Left lung (tissue), 10 donors: ENCODE measurements around the gene ANKS1A. TPM values are rescaled to one million over a fixed set of nuclear protein-coding genes. Genes with fewer than 3 reads are reported as not detected.

Source experiments
- ATAC-seq: fragments of 200-7000 bp; cut with Tn5 transposase; one replicate; pipeline ENCODE4 v1.9.1; 2020; ENCODE audit warnings: moderate library complexity
- DNase-seq, 4 donors: peaks; one replicate each; pipeline ENCODE4 v3.0.0-alpha.2; 2013 to 2020
- H3K27ac ChIP-seq, 2 donors: fragments of 200-600 bp; sonication (generic) in 1 of 2; one replicate each; pipeline versions ENCODE4 v1.5.0 to v1.8.0; 2020 to 2021
- H3K27me3 ChIP-seq, 2 donors: fragments of 200-600 bp; sonication (generic) in 1 of 2; one replicate each; pipeline versions ENCODE4 v1.5.0 to v1.8.0; 2020 to 2021
- H3K36me3 ChIP-seq, 2 donors: fragments of 200-600 bp; sonication (generic) in 1 of 2; one replicate each; pipeline versions ENCODE4 v1.5.0 to v1.8.0; 2020 to 2021
- H3K4me1 ChIP-seq, 2 donors: fragments of 200-600 bp; one replicate each; pipeline ENCODE4 v1.8.0; 2021
- H3K4me3 ChIP-seq, 2 donors: fragments of 200-600 bp; sonication (generic) in 1 of 2; one replicate each; pipeline versions ENCODE4 v1.5.0 to v1.8.0; 2020 to 2021; ENCODE audit warnings: mild to moderate bottlenecking in 1 of 2
- H3K9me3 ChIP-seq, 2 donors: fragments of 200-600 bp; sonication (generic) in 1 of 2; one replicate each; pipeline versions ENCODE4 v1.5.0 to v1.8.0; 2020 to 2021
- intact Hi-C, 2 donors: fragments of 100-400 bp; cut with DNase I; formaldehyde crosslinking; loops; one replicate each; pipeline versions ENCODE4 v1.11.2 to v1.14.2; 2022
- polyA plus RNA-seq, 6 donors: library from polyadenylated mRNA; unstranded; fragments of 120-200 nt; gene quantifications; one replicate each; pipeline ENCODE4 v1.2.1, GENCODE V29; 2013; ENCODE audit not compliant: insufficient read length in 6 of 6
- total RNA-seq, 2 donors: library from RNA; stranded (reverse); fragmentation: NEBNext Ultra II Directional; extraction: Animal tissue kit (Norgen Biotek cat#: 25700); gene quantifications; one replicate each; pipeline ENCODE4 v1.2.1, GENCODE V29; 2021
- TF ChIP-seq, protein P1 (sequence below), 2 donors: fragments of 200-600 bp; sonication (generic) in 1 of 2; IDR thresholded peaks; one replicate each; pipeline versions ENCODE4 v1.5.0 to v1.8.0; 2021; ENCODE audit warnings: antibody characterized with exemption in 2 of 2
- donor health status: DM: no; HTN: yes; CAD: no.
- donor health status: DM: no; HTN: no; CAD: no.

Gene ANKS1A
- total and polyA plus RNA-seq, 8 donors = 23.0 to 45.4 (median 26.4) TPM

DNA sequence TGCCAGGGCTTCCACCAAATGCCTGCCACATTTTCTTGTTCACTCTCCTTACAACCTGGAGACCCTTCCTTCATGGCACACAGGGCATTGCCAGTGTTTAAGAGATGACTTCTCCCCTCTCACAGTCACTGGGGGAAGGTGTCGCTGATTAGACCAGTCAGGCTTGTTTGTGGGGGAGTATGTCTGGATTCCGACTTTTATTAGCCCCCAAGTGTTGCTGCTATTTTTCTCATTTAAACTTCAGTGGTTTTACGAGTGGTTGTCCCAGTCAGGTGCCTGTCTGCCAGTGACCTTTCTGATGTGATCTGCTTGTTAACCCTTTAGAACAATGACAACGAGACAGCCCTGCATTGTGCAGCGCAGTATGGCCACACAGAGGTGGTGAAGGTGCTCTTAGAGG is 92.3 kb downstream of the ANKS1A start:
- intact Hi-C loops = loop anchor here (10.0 kb wide), 2 partner anchors 153 to 223 kb away; no protein-coding TSS in a partner anchor
- H3K9me3 ChIP-seq = no peaks in the 10 kb centered on the region
- ATAC-seq (no peak), DNase-seq (no peak)
- no peaks in the 10 kb centered on the region for H3K4me1 ChIP-seq
- no peak overlapping the region for H3K27ac ChIP-seq
- H3K27me3 ChIP-seq = no peaks in the 10 kb centered on the region
- H3K4me3 ChIP-seq = no peak overlapping the region
- peaks cover 0 to 61% of the 10 kb centered on the region in 2 donors for H3K36me3 ChIP-seq
- TF ChIP-seq, protein P1, sequence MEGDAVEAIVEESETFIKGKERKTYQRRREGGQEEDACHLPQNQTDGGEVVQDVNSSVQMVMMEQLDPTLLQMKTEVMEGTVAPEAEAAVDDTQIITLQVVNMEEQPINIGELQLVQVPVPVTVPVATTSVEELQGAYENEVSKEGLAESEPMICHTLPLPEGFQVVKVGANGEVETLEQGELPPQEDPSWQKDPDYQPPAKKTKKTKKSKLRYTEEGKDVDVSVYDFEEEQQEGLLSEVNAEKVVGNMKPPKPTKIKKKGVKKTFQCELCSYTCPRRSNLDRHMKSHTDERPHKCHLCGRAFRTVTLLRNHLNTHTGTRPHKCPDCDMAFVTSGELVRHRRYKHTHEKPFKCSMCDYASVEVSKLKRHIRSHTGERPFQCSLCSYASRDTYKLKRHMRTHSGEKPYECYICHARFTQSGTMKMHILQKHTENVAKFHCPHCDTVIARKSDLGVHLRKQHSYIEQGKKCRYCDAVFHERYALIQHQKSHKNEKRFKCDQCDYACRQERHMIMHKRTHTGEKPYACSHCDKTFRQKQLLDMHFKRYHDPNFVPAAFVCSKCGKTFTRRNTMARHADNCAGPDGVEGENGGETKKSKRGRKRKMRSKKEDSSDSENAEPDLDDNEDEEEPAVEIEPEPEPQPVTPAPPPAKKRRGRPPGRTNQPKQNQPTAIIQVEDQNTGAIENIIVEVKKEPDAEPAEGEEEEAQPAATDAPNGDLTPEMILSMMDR (IDR thresholded peaks at IDR 0.05) = no peak

DNA sequence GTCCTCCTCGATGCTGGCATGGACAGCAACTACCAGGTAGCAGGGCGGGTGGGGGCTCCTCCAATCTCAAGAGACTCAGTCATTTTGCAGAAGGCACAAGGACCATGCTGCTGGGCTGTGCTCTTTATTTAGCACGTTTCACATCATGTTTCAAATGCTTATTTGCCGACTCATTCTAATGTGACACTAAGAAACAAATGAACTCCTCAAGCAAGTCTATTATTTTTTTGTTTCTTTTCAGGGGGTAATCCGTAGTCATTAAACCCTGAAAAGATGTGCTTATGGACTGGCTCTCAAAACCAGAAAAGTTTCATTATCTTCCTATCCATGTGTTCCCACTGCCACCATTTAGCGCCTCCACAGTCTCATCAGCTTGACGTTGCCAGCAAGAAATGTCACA is 92.9 kb downstream of the ANKS1A start:
- no peak for DNase-seq
- Histone ChIP-seq H3K4me3 (no peak overlapping the region), H3K27me3 (no peaks in the 10 kb centered on the region), H3K36me3 (peaks cover 0 to 63% of the 10 kb centered on the region in 2 donors), H3K4me1 (no peaks in the 10 kb centered on the region), H3K9me3 (no peaks in the 10 kb centered on the region), H3K27ac (no peak overlapping the region)
- TF ChIP-seq, protein P1 (IDR thresholded peaks at IDR 0.05) = no peak
- ATAC-seq = no peak
- intact Hi-C loops = loop anchor here (10.0 kb wide), 2 partner anchors 153 to 223 kb away; no protein-coding TSS in a partner anchor

GRCh38 chr6:34982424-34982852 is 93.4 kb downstream of the ANKS1A start:
- TF ChIP-seq, protein P1 (IDR thresholded peaks at IDR 0.05) = no peak
- intact Hi-C loops = loop anchor here (10.0 kb wide), 2 partner anchors 152 to 222 kb away; no protein-coding TSS in a partner anchor
- peaks cover 0 to 61% of the 10 kb centered on the region in 2 donors for H3K36me3 ChIP-seq

GRCh38 chr6:34984416-34984815 is 95.4 kb downstream of the ANKS1A start:
- no peak overlapping the region for H3K4me3 ChIP-seq
- H3K36me3 ChIP-seq = peaks cover 0 to 66% of the 10 kb centered on the region in 2 donors
- no peaks in the 10 kb centered on the region for H3K27me3 ChIP-seq
- TF ChIP-seq, protein P1 (IDR thresholded peaks at IDR 0.05) = no peak
- H3K4me1 ChIP-seq = no peaks in the 10 kb centered on the region
- no peaks in the 10 kb centered on the region for H3K9me3 ChIP-seq
- DNase-seq (no peak), ATAC-seq (no peak)
- intact Hi-C loops = loop anchor here (10.0 kb wide), 2 partner anchors 150 to 220 kb away; no protein-coding TSS in a partner anchor
- no peak overlapping the region for H3K27ac ChIP-seq

More at GRCh38 chr6:34982424-34982852, 93.4 kb downstream of the ANKS1A start:
- Histone ChIP-seq H3K4me1 (no peaks in the 10 kb centered on the region), H3K27ac (no peak overlapping the region), H3K27me3 (no peaks in the 10 kb centered on the region), H3K4me3 (no peak overlapping the region), H3K9me3 (no peaks in the 10 kb centered on the region)
- peak; percentile 53 for ATAC-seq
- no peak for DNase-seq

DNA sequence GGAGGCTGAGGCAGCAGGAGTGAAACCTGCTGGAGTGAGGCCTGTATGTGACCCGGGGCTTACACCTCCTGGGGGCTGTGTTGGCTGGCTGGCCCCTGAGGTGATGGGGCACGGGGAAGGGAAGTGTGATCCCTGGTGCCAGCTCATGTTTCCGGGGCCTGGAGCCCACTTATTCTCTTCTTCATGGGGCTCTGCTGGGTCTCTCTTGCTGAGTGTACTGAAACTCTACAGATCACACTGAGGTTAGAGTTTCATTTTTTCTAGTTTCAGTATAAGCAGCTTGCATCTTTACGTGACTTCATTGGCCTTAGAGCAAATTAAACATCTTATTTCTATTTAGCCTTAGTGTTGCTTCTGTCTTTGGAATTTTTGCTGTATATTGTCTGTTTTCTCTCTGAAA is 96.2 kb downstream of the ANKS1A start:
- Histone ChIP-seq H3K9me3 (no peaks in the 10 kb centered on the region), H3K4me3 (no peak overlapping the region), H3K4me1 (no peaks in the 10 kb centered on the region), H3K27me3 (no peaks in the 10 kb centered on the region), H3K27ac (no peak overlapping the region), H3K36me3 (peaks cover 0 to 74% of the 10 kb centered on the region in 2 donors)
- intact Hi-C loops = loop anchor here (5.0 to 10.0 kb wide), 3 partner anchors 150 to 220 kb away; partner anchors contain the start of gene TCP11 (in 1 of the 2)
- DNase-seq (no peak), ATAC-seq (no peak)
- TF ChIP-seq, protein P1 (IDR thresholded peaks at IDR 0.05) = no peak
